HFFc6 (cell line): Measurements from ENCODE around the gene SLC25A12. TPM values are rescaled to one million over a fixed set of nuclear protein-coding genes. Genes with fewer than 3 reads are reported as not detected.
"Not testable (repeated sequence)": the region's sequence is repeated elsewhere in the genome, so short reads cannot be mapped to it uniquely, and the experiment has no call there.

Source experiments
- DNase-seq: peaks from one replicate; pipeline ENCODE4 v3.0.0-alpha.2; 2018
- H3K27ac Mint-ChIP-seq: 2 replicates; pipeline ENCODE4 v1.8.0; 2020; ENCODE audit warnings: mild to moderate bottlenecking, mixed read lengths
- H3K27me3 Mint-ChIP-seq: 2 replicates; pipeline ENCODE4 v1.8.0; 2021; ENCODE audit warnings: mild to moderate bottlenecking, moderate library complexity, mixed read lengths; ENCODE audit not compliant: insufficient read depth
- H3K36me3 Mint-ChIP-seq: 2 replicates; pipeline ENCODE4 v1.8.0; 2021; ENCODE audit warnings: low read depth, mixed read lengths
- H3K4me1 Mint-ChIP-seq: 2 replicates; pipeline ENCODE4 v1.8.0; 2020; ENCODE audit warnings: low read depth, mixed read lengths
- H3K4me3 Mint-ChIP-seq: 2 replicates; pipeline ENCODE4 v1.8.0; 2020; ENCODE audit warnings: mild to moderate bottlenecking, moderate library complexity, mixed read lengths
- H3K9me3 Mint-ChIP-seq: 2 replicates; pipeline ENCODE4 v1.8.0; 2020; ENCODE audit warnings: mild to moderate bottlenecking, mixed read lengths
- total RNA-seq, 6 experiments: library from RNA; stranded (reverse); fragmentation: NEBNext Ultra II Directional; extraction: Animal tissue kit (Norgen Biotek cat#: 25700); gene quantifications; 2 replicates in 1 of 6; 3 replicates in 5 of 6; pipeline ENCODE4 v1.2.3, GENCODE V29; 2021
- TF ChIP-seq, protein P1 (sequence below): fragments of 200-600 bp; sonication (generic); IDR thresholded peaks from 2 replicates; pipeline ENCODE4 v1.5.0; 2021; ENCODE audit warnings: antibody characterized with exemption, mild to moderate bottlenecking

Gene SLC25A12
- total RNA-seq, 6 experiments from 2014 or later, result 16.8 to 20.9 (median 19.4) TPM

GRCh38 chr2:171778515-171778914 lies 115.5 kb downstream of the SLC25A12 start:
- peaks cover 6% of the 10 kb centered on the region for H3K27me3 Mint-ChIP-seq
- H3K9me3 Mint-ChIP-seq, result peaks cover 4% of the 10 kb centered on the region; the same call in 1 of the 2 replicates
- no peak overlapping the region for H3K4me3 Mint-ChIP-seq
- peaks cover 40% of the 10 kb centered on the region for H3K36me3 Mint-ChIP-seq
- no peaks in the 10 kb centered on the region for H3K4me1 Mint-ChIP-seq
- TF ChIP-seq, protein P1, sequence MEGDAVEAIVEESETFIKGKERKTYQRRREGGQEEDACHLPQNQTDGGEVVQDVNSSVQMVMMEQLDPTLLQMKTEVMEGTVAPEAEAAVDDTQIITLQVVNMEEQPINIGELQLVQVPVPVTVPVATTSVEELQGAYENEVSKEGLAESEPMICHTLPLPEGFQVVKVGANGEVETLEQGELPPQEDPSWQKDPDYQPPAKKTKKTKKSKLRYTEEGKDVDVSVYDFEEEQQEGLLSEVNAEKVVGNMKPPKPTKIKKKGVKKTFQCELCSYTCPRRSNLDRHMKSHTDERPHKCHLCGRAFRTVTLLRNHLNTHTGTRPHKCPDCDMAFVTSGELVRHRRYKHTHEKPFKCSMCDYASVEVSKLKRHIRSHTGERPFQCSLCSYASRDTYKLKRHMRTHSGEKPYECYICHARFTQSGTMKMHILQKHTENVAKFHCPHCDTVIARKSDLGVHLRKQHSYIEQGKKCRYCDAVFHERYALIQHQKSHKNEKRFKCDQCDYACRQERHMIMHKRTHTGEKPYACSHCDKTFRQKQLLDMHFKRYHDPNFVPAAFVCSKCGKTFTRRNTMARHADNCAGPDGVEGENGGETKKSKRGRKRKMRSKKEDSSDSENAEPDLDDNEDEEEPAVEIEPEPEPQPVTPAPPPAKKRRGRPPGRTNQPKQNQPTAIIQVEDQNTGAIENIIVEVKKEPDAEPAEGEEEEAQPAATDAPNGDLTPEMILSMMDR, result no peak
- H3K27ac Mint-ChIP-seq, result no peak overlapping the region
- DNase-seq, result no peak

DNA sequence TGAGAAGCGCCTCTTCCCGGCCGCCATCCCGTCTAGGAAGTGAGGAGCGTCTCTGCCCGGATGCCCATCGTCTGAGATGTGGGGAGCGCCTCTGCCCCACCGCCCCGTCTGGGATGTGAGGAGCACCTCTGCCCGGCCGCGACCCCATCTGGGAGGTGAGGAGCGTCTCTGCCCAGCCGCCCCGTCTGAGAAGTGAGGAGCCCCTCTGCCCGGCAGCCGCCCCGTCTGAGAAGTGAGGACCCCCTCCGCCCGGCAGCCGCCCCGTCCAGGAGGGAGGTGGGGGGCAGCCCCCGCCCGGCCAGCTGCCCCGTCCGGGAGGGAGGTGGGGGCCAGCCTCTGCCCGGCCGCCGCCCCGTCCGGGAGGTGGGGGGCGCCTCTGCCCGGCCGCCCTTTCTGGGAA lies 119.5 kb downstream of the SLC25A12 start:
- not testable (repeated sequence) for H3K4me3 Mint-ChIP-seq, H3K4me1 Mint-ChIP-seq, H3K27me3 Mint-ChIP-seq, DNase-seq, H3K27ac Mint-ChIP-seq, H3K9me3 Mint-ChIP-seq
- H3K36me3 Mint-ChIP-seq, result peaks cover 42% of the 10 kb centered on the region

GRCh38 chr2:171772373-171772772 lies 121.7 kb downstream of the SLC25A12 start:
- H3K4me3 Mint-ChIP-seq, result no peak overlapping the region
- peaks cover 35% of the 10 kb centered on the region for H3K36me3 Mint-ChIP-seq
- DNase-seq, result no peak
- no peaks in the 10 kb centered on the region; the same call in 1 of the 2 replicates for H3K4me1 Mint-ChIP-seq
- peaks cover 7% of the 10 kb centered on the region for H3K27me3 Mint-ChIP-seq
- no peak overlapping the region for H3K27ac Mint-ChIP-seq
- peaks cover 4% of the 10 kb centered on the region; the same call in 1 of the 2 replicates for H3K9me3 Mint-ChIP-seq
- TF ChIP-seq, protein P1, result no peak

- Mint-ChIP-seq H3K4me1 (no peaks in the 10 kb centered on the region; the same call in 1 of the 2 replicates), H3K27ac (no peak overlapping the region), H3K4me3 (no peak overlapping the region), H3K36me3 (peaks cover 35% of the 10 kb centered on the region), H3K27me3 (peaks cover 7% of the 10 kb centered on the region), H3K9me3 (peaks cover 4% of the 10 kb centered on the region; the same call in 1 of the 2 replicates)
- DNase-seq, result no peak
- TF ChIP-seq, protein P1, result no peak
These were observed 122.6 kb downstream of the SLC25A12 start for GRCh38 chr2:171771463-171771862.

- Mint-ChIP-seq H3K36me3 (peaks cover 30% of the 10 kb centered on the region), H3K27ac (no peak overlapping the region; the same call in 1 of the 2 replicates)
These were observed 130.4 kb downstream of the SLC25A12 start for GRCh38 chr2:171763602-171764001.

DNA sequence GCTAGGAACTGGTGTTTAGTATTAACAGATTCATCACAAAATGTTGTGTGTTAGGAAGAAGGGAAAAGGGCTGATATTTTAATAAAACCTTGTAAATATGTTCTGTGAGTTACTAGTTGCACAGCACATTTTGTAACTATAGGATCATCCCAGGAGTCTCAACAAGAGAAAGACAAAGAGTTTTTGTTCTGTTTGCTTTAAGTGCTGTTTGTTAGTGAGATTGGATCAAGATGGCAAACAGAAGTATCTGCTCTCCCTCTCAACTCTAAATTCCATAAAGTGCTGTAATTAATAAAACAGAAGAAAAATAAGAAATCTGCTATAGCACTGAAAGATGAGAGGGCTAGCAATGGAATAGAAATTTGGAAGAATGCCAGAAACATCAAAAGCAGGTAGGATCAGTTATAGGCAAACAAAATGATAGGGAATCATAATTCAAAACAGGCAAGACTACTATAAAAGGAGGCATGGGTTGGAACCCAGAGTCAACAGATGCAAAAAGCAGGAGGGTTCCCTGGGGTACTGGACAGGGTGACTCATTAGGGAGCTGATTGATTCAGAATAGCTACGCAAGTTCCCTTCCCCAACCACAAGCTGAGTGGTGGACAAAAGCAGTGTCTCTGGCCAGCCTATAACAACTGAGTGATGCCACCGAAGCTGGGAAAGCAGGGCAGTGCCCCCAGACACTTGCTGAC lies 131.0 kb downstream of the SLC25A12 start:
- peaks cover 14% of the 10 kb centered on the region for H3K4me1 Mint-ChIP-seq
- no peaks in the 10 kb centered on the region; the same call in 1 of the 2 replicates for H3K27me3 Mint-ChIP-seq
- TF ChIP-seq, protein P1, result no peak
- H3K9me3 Mint-ChIP-seq, result no peaks in the 10 kb centered on the region
- DNase-seq, result no peak
- no peak overlapping the region for H3K4me3 Mint-ChIP-seq
- no peak overlapping the region; the same call in 1 of the 2 replicates for H3K27ac Mint-ChIP-seq
- peaks cover 35% of the 10 kb centered on the region for H3K36me3 Mint-ChIP-seq

More at GRCh38 chr2:171763602-171764001, 130.4 kb downstream of the SLC25A12 start:
- Mint-ChIP-seq H3K4me3 (no peak overlapping the region), H3K9me3 (no peaks in the 10 kb centered on the region), H3K27me3 (no peaks in the 10 kb centered on the region; the same call in 1 of the 2 replicates), H3K4me1 (peaks cover 14% of the 10 kb centered on the region)
- no peak for DNase-seq
- TF ChIP-seq, protein P1, result no peak

DNA sequence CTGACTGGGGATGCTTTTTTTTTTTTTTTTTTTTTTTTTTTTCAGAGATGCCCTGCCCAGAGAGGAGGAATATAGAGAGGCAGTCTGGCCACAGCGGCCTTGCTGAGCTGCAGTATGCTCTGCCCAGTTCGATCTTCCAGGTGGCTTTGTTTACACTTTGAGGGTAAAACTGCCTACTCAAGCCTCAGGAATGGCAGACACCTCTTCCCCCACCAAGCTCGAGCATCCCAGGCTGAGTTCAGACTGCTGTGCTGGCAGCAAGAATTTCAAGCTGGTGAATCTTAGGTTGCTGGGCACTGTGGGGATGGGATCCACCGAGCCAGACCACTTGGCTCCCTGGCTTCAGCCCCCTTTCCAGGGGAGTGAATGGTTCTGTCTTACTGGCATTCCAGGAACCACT lies 132.9 kb downstream of the SLC25A12 start:
- not testable (repeated sequence) for H3K9me3 Mint-ChIP-seq, H3K4me3 Mint-ChIP-seq, H3K27ac Mint-ChIP-seq, DNase-seq, H3K27me3 Mint-ChIP-seq
- peaks cover 14% of the 10 kb centered on the region for H3K4me1 Mint-ChIP-seq
- H3K36me3 Mint-ChIP-seq, result peaks cover 51% of the 10 kb centered on the region

DNA sequence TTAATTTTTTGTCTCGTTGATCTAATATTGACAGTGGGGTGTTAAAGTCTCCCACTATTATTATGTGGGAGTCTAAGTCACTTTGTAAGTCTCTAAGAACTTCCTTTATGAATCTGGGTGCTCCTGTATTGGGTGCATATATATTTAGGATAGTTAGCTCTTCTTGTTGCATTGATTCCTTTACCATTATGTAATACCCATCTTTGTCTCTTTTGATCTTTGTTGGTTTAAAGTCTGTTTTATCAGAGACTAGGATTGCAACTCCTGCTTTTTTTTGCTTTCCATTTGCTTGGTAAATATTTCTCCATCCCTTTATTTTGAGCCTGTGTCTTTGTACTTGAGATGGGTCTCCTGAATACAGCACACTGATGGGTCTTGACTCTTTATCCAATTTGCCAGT lies 135.3 kb downstream of the SLC25A12 start:
- not testable (repeated sequence) for H3K27ac Mint-ChIP-seq, H3K27me3 Mint-ChIP-seq, H3K4me3 Mint-ChIP-seq, DNase-seq, H3K9me3 Mint-ChIP-seq
- Mint-ChIP-seq H3K36me3 (peaks cover 49% of the 10 kb centered on the region), H3K4me1 (peaks cover 25% of the 10 kb centered on the region)
